HepG2 (cell line): ENCODE results near the gene CD58. TPM values are rescaled to one million over a fixed set of nuclear protein-coding genes. Genes with fewer than 3 reads are reported as not detected.

ENCODE experiments used
- ATAC-seq: fragments of 200-7000 bp; cut with Tn5 transposase; 3 replicates; pipeline ENCODE4 v1.9.1; 2020; ENCODE audit warnings: mild to moderate bottlenecking, moderate library complexity
- BruUV-seq: library from RNA; stranded (reverse); fragments of 400-500 nt; replicated peaks from 2 replicates; lab custom pipeline; 2021; lab: Mats Ljungman, UMichigan
- CTCF ChIA-PET: fragments of 300-600 bp; formaldehyde crosslinking; extraction: SDS; loops from one replicate; lab custom pipeline; 2021; ENCODE audit warnings: low total read pairs, inconsistent platforms, low intra/inter-chr PET ratio; lab: Yijun Ruan, JAX
- POLR2A ChIA-PET: fragments of 350-600 bp; sonication (Branson Sonifier 250); formaldehyde crosslinking; loops from one replicate; lab custom pipeline; 2020; ENCODE audit warnings: antibody characterized with exemption, inconsistent platforms; lab: Yijun Ruan, JAX
- DNase-seq: peaks from one replicate; pipeline ENCODE4 v3.0.0-alpha.2; 2015; ENCODE audit warnings: low spot score
- FAIRE-seq: peaks from 3 replicates; lab custom pipeline; 2011; peaks lifted over from hg19 to GRCh38; lab: Jason Lieb, UNC
- H2AFZ ChIP-seq: one replicate; pipeline ENCODE4 v1.6.1; 2011; ENCODE audit warnings: low read length, inconsistent platforms
- H3K27ac ChIP-seq: fragments of 300-600 bp; 3 replicates; pipeline ENCODE4 v1.8.0; 2011; ENCODE audit warnings: mixed run types, mild to moderate bottlenecking, mixed read lengths, low read length, inconsistent platforms; ENCODE audit not compliant: insufficient read depth; ENCODE audit errors: extremely low read length
- H3K27me3 ChIP-seq, 2 experiments: fragments of 200-600 bp in 1 of 2; 2 replicates in 1 of 2; 3 replicates in 1 of 2; pipeline versions ENCODE4 v1.6.0 to v1.8.0; 2011; ENCODE audit warnings: low read length in 2 of 2, mild to moderate bottlenecking in 2 of 2, moderate library complexity in 2 of 2, inconsistent platforms in 1 of 2; ENCODE audit not compliant: insufficient read depth in 2 of 2, control insufficient read depth in 1 of 2
- H3K36me3 ChIP-seq, 2 experiments: fragments of 200-600 bp in 1 of 2; replicated peaks in 1 of 2; 2 replicates in 1 of 2; 3 replicates in 1 of 2; pipeline versions ENCODE4 v1.5.1 to v1.8.0; 2011; ENCODE audit warnings: low read length in 2 of 2, inconsistent platforms in 1 of 2; ENCODE audit not compliant: insufficient read depth in 2 of 2, control insufficient read depth in 1 of 2
- H3K4me1 ChIP-seq: 2 replicates; pipeline ENCODE4 v1.5.1; 2012; ENCODE audit warnings: low read length, inconsistent platforms; ENCODE audit not compliant: insufficient read depth
- H3K4me2 ChIP-seq: 2 replicates; pipeline ENCODE4 v1.6.0; 2011; ENCODE audit warnings: low read depth, low read length, inconsistent platforms
- H3K4me3 ChIP-seq, 3 experiments: fragments of 200-600 bp in 1 of 3; sonication (generic), shearing (Covaris generic) in 1 of 3; replicated peaks in 1 of 3; 2 replicates each; pipeline ENCODE4 v1.5.1; 2011 to 2016; ENCODE audit warnings: low read length in 3 of 3, inconsistent platforms in 2 of 3, low read depth in 2 of 3, mild to moderate bottlenecking in 2 of 3, control low read depth in 1 of 3, mixed read lengths in 1 of 3; ENCODE audit not compliant: insufficient read depth in 1 of 3
- H3K79me2 ChIP-seq: one replicate; pipeline ENCODE4 v1.6.1; 2011; ENCODE audit warnings: low read length, inconsistent platforms; ENCODE audit not compliant: insufficient read depth
- H3K9ac ChIP-seq: 2 replicates; pipeline ENCODE4 v1.6.0; 2011; ENCODE audit warnings: mild to moderate bottlenecking, low read depth, low read length, inconsistent platforms; ENCODE audit not compliant: insufficient read depth
- H3K9me3 ChIP-seq: 2 replicates; pipeline ENCODE4 v1.5.1; 2012; ENCODE audit warnings: mild to moderate bottlenecking, low read length
- H4K20me1 ChIP-seq: 2 replicates; pipeline ENCODE4 v1.6.0; 2011; ENCODE audit warnings: inconsistent platforms, mild to moderate bottlenecking, low read length, moderate library complexity; ENCODE audit not compliant: insufficient read depth
- BRCA1 ChIP-seq: sonication (generic); formaldehyde crosslinking; IDR thresholded peaks from 2 replicates; pipeline ENCODE4 v1.4.0; 2020; ENCODE audit warnings: missing genetic modification reagents
- EP300 ChIP-seq, 3 experiments: sonication (generic) in 1 of 3; formaldehyde crosslinking in 1 of 3; IDR thresholded peaks; 2 replicates each; pipeline versions ENCODE4 v1.5.1 to v1.6.1; 2011 to 2020; ENCODE audit warnings: low read depth in 2 of 3, low read length in 2 of 3, borderline replicate concordance in 1 of 3, improper control_type of control experiment in 1 of 3, mild to moderate bottlenecking in 1 of 3, missing genetic modification reagents in 1 of 3, moderate library complexity in 1 of 3
- FOXM1 ChIP-seq: sonication (generic); formaldehyde crosslinking; IDR thresholded peaks from 2 replicates; pipeline ENCODE4 v1.5.0; 2020; ENCODE audit warnings: missing genetic modification reagents
- HMG20B ChIP-seq: conservative IDR thresholded peaks from 2 replicates; pipeline ENCODE4 v1.6.1; 2016; ENCODE audit warnings: missing genetic modification reagents, missing compliant biosample characterization
- RXRA ChIP-seq: sonication (generic); formaldehyde crosslinking; IDR thresholded peaks from 2 replicates; pipeline ENCODE4 v1.5.1; 2020; ENCODE audit warnings: missing genetic modification reagents
- SIN3B ChIP-seq: fragments of 150-350 bp; IDR thresholded peaks from 2 replicates; pipeline ENCODE4 v1.6.1; 2014; ENCODE audit warnings: low read length
- TEAD2 ChIP-seq: sonication (generic); formaldehyde crosslinking; IDR thresholded peaks from 2 replicates; pipeline ENCODE4 v1.9.0; 2021; ENCODE audit warnings: missing genetic modification reagents
- ZSCAN30 ChIP-seq: sonication (generic); formaldehyde crosslinking; IDR thresholded peaks from 2 replicates; pipeline ENCODE4 v1.5.0; 2020; ENCODE audit warnings: mild to moderate bottlenecking, missing genetic modification reagents
- WGBS: methylation state at CpG from one replicate; pipeline ENCODE4 v1.1.6; 2017; ENCODE audit warnings: low lambda C conversion rate; 5-methylcytosine and 5-hydroxymethylcytosine counted together
- in situ Hi-C: cut with HindIII; loops from 2 replicates; pipeline ENCODE4 v1.10.0; 2017; ENCODE audit warnings: low pct_unique_long_range_greater_than_20kb; ENCODE audit not compliant: extremely low pct_ligation_motif_present
- intact Hi-C: fragments of 100-400 bp; cut with micrococcal nuclease; formaldehyde crosslinking; loops from one replicate; pipeline ENCODE4 v1.10.0; 2022; ENCODE audit not compliant: unreplicated experiment
- polyA plus RNA-seq, 8 experiments: library from polyadenylated mRNA; depleted of rRNA in 3 of 8; stranded (reverse) in 7 of 8; unstranded in 1 of 8; fragments of >200 nt; fragmentation: Illumina TruSeq in 4 of 8; extraction: Trizol in 4 of 8; gene quantifications; 2 replicates each; pipeline versions ENCODE4 v1.2.1 to v1.2.3, GENCODE V29; 2011 to 2016; ENCODE audit warnings: low read depth in 4 of 8, missing spikeins in 1 of 8, mixed read lengths in 1 of 8; ENCODE audit not compliant: insufficient read depth in 1 of 8
- total RNA-seq, 5 experiments: library from RNA; depleted of rRNA; stranded (reverse); fragments of >200 nt; fragmentation: Illumina TruSeq; extraction: Trizol; gene quantifications; 2 replicates each; pipeline ENCODE4 v1.2.3, GENCODE V29; 2016; ENCODE audit warnings: low read depth in 1 of 5

CD58 gene
- total and polyA plus RNA-seq, 2 of the 13 experiments (the other 11 are each of a cell fraction or from before 2014, with no cell fraction given), result 9.4 to 13.5 TPM

DNA sequence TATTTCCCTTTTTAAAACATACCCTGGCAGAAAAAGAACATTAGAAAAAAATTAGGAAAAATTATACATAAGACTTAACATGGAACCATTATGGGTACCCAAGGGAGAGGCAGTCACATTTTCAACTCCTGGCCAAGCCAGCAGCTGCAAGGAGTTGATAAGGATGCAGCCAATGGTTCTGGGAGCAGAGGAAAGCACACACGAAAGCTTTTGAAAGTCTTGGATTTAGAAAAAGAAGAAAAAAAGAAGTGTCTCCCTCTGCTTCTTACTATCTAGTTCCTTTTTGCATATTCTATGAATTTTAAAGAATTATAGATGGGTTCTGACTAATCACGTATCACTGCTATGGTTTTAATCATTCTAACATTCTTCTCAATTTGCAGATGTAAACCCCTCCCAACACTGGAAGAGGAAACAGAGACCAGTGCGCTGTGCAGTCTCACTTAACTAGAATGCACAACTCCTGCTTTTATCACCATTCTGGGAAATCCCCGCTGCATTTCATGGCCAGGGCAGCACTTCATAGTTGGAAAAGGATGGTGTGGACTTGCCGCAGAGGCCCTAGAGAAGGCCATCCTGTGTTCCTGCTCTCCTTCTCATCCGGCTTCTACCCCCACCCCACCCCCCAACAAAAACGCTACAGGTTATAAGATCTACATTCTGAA, 2.7 kb upstream of the CD58 start:
- ATAC-seq (no peak), FAIRE-seq (no peak), DNase-seq (no peak)
- Histone ChIP-seq H3K4me3 (no peak overlapping the region), H3K36me3 (no peaks in the 10 kb centered on the region), H3K27me3 (peaks cover 0 to 20% of the 10 kb centered on the region in 2 experiments; a peak in 2 of 5 replicates), H3K4me2 (no peak overlapping the region), H4K20me1 (no peaks in the 10 kb centered on the region), H3K27ac (no peak overlapping the region), H3K9me3 (no peaks in the 10 kb centered on the region), H2AFZ (no peak overlapping the region), H3K9ac (no peak overlapping the region), H3K4me1 (peaks cover 30% of the 10 kb centered on the region), H3K79me2 (no peaks in the 10 kb centered on the region)
- ChIA-PET CTCF (interaction anchor here (1.4 to 1.7 kb wide), 3 partner anchors 99 to 482 kb away, joined by 5 to 9 read pairs (median 7); no protein-coding TSS in a partner anchor), POLR2A (no interaction called here)
- no TSS peak for BruUV-seq
- TF ChIP-seq RXRA (no peak), SIN3B (no peak), HMG20B (no peak), EP300 (IDR thresholded peaks at IDR 0.05; ENCODE audit: low read depth in 2 of 2, low read length in 2 of 2) (no peak), EP300 (CRISPR knock-in tag; IDR thresholded peaks at IDR 0.05; ENCODE audit: borderline replicate concordance) (no peak), TEAD2 (no peak), ZSCAN30 (CRISPR knock-in tag) (no peak), BRCA1 (CRISPR knock-in tag) (no peak), FOXM1 (CRISPR knock-in tag) (no peak)
- intact Hi-C loops, result loop anchor here (1.0 to 10.0 kb wide), 5 partner anchors 23 to 241 kb away; no protein-coding TSS in a partner anchor
- in situ Hi-C loops, result no loop called here
- WGBS, result 81% methylated on average over 7 of the region's 7 CpGs
